SK-N-SH treated with all-trans-retinoic acid at 6 μM for 48 hours (cell line): ENCODE results near the gene AURKB.

Experiments used
- ARNTL ChIP-seq: fragments of 450-650 bp; formaldehyde crosslinking; IDR thresholded peaks from 2 replicates; pipeline ENCODE4 v1.5.0; 2020; ENCODE audit warnings: low read depth, mild to moderate bottlenecking, moderate library complexity, borderline replicate concordance
- BACH2 ChIP-seq: fragments of 250-450 bp; sonication (Bioruptor Pico); IDR thresholded peaks from 2 replicates; pipeline ENCODE4 v1.9.0; 2021; ENCODE audit warnings: mild to moderate bottlenecking, borderline replicate concordance
- CSDC2 ChIP-seq: fragments of 250-450 bp; sonication (Bioruptor Pico); IDR thresholded peaks from 2 replicates; pipeline ENCODE4 v1.5.0; 2020; ENCODE audit warnings: mild to moderate bottlenecking, moderate library complexity
- ESRRG ChIP-seq: fragments of 250-450 bp; sonication (Bioruptor Pico); IDR thresholded peaks from 2 replicates; pipeline ENCODE4 v1.6.1; 2021; ENCODE audit warnings: mild to moderate bottlenecking
- ISL1 ChIP-seq: fragments of 250-450 bp; sonication (Bioruptor Pico); IDR thresholded peaks from 2 replicates; pipeline ENCODE4 v2.1.2; 2022; ENCODE audit warnings: mild to moderate bottlenecking, moderate library complexity
- OSR1 ChIP-seq: fragments of 250-450 bp; sonication (Bioruptor Pico); IDR thresholded peaks from 2 replicates; pipeline ENCODE4 v1.8.0; 2022; ENCODE audit warnings: moderate library complexity, mild to moderate bottlenecking, inconsistent platforms
- RARB ChIP-seq: fragments of 250-450 bp; sonication (Bioruptor Pico); IDR thresholded peaks from 2 replicates; pipeline ENCODE4 v1.8.0; 2021; ENCODE audit warnings: mild to moderate bottlenecking, moderate library complexity
- SNAI2 ChIP-seq: fragments of 250-450 bp; sonication (Bioruptor Pico); IDR thresholded peaks from 2 replicates; pipeline ENCODE4 v1.5.0; 2020; ENCODE audit warnings: mild to moderate bottlenecking, moderate library complexity
- TOX ChIP-seq: fragments of 250-450 bp; sonication (Bioruptor Pico); IDR thresholded peaks from 2 replicates; pipeline ENCODE4 v1.8.0; 2021; ENCODE audit warnings: mild to moderate bottlenecking, moderate library complexity, borderline replicate concordance
- ZC3H10 ChIP-seq: fragments of 250-450 bp; sonication (Bioruptor Pico); IDR thresholded peaks from 2 replicates; pipeline ENCODE4 v1.5.1; 2021; ENCODE audit warnings: mild to moderate bottlenecking, moderate library complexity
- ZFP3 ChIP-seq: fragments of 250-450 bp; sonication (Bioruptor Pico); IDR thresholded peaks from 2 replicates; pipeline ENCODE4 v1.5.0; 2020; ENCODE audit warnings: mild to moderate bottlenecking, moderate library complexity
- ZNF565 ChIP-seq: fragments of 450-650 bp; formaldehyde crosslinking; conservative IDR thresholded peaks from 2 replicates; pipeline ENCODE4 v1.5.0; 2020; ENCODE audit warnings: low read depth, mild to moderate bottlenecking, moderate library complexity
- TF ChIP-seq, protein P1 (sequence below): fragments of 250-450 bp; sonication (Bioruptor Pico); IDR thresholded peaks from 2 replicates; pipeline ENCODE4 v1.8.0; 2020; ENCODE audit warnings: mild to moderate bottlenecking, moderate library complexity, borderline replicate concordance

DNA sequence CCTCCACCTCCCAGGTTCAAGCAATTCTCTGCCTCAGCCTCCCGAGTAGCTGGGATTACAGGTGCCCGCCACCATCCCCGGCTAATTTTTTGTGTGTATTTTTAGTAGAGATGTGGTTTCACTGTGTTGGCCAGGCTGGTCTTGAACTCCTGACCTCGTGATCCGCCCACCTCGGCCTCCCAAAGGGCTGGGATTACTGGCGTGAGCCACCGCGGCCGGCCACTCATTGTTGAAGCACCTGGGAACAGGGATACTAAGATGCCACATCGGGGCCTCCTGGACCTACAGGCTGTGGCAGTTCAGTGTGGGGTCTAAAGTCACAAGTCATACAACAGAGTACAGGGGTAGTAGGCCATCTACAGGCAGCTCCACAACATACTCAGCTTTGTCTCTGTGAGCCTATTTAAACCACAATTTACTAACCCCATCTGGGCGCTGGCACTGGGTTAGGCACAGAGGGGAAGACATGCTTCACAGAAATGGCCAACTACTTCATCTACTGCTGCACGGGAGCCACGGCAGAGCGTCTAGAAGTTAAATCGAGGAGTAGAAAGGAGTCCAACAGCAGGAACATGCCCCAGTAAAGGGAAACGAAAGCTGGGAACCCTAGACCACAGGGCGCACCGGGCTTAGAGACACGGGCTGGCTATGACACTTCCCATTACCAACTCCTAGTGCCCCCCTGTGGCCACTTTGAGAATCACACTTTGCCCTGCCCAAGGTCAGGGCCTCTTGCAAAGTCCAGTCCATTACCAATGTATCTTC is 51.9 kb downstream of the AURKB start:
- TF ChIP-seq, protein P1, sequence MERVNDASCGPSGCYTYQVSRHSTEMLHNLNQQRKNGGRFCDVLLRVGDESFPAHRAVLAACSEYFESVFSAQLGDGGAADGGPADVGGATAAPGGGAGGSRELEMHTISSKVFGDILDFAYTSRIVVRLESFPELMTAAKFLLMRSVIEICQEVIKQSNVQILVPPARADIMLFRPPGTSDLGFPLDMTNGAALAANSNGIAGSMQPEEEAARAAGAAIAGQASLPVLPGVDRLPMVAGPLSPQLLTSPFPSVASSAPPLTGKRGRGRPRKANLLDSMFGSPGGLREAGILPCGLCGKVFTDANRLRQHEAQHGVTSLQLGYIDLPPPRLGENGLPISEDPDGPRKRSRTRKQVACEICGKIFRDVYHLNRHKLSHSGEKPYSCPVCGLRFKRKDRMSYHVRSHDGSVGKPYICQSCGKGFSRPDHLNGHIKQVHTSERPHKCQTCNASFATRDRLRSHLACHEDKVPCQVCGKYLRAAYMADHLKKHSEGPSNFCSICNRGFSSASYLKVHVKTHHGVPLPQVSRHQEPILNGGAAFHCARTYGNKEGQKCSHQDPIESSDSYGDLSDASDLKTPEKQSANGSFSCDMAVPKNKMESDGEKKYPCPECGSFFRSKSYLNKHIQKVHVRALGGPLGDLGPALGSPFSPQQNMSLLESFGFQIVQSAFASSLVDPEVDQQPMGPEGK (CRISPR knock-in tag), result no peak
- TF ChIP-seq OSR1, result no peak
- TF ChIP-seq BACH2 (CRISPR knock-in tag), result no peak
- TF ChIP-seq ZC3H10, result no peak
- no peak for TF ChIP-seq RARB
- no peak for TF ChIP-seq TOX (CRISPR knock-in tag)
- no peak for TF ChIP-seq ARNTL (CRISPR knock-in tag)
- no peak for TF ChIP-seq ESRRG (CRISPR knock-in tag)
- no peak for TF ChIP-seq ISL1 (CRISPR knock-in tag)
- TF ChIP-seq ZFP3, result no peak
- no peak for TF ChIP-seq ZNF565 (CRISPR knock-in tag)
- no peak for TF ChIP-seq SNAI2 (CRISPR knock-in tag)
- TF ChIP-seq CSDC2 (CRISPR knock-in tag), result no peak
